Activated T-cell treated with anti-CD3 and anti-CD28 coated beads, Interleukin-2, amount 50 U/mL, for 1 hour (primary cell): ENCODE data around the gene HSPBAP1.
"Not testable (repeated sequence)": the region's sequence is repeated elsewhere in the genome, so short reads cannot be mapped to it uniquely, and the experiment has no call there.

Source experiments
- DNase-seq: peaks from one replicate; pipeline ENCODE4 v3.0.0-alpha.2; 2020

HSPBAP1 gene

DNA sequence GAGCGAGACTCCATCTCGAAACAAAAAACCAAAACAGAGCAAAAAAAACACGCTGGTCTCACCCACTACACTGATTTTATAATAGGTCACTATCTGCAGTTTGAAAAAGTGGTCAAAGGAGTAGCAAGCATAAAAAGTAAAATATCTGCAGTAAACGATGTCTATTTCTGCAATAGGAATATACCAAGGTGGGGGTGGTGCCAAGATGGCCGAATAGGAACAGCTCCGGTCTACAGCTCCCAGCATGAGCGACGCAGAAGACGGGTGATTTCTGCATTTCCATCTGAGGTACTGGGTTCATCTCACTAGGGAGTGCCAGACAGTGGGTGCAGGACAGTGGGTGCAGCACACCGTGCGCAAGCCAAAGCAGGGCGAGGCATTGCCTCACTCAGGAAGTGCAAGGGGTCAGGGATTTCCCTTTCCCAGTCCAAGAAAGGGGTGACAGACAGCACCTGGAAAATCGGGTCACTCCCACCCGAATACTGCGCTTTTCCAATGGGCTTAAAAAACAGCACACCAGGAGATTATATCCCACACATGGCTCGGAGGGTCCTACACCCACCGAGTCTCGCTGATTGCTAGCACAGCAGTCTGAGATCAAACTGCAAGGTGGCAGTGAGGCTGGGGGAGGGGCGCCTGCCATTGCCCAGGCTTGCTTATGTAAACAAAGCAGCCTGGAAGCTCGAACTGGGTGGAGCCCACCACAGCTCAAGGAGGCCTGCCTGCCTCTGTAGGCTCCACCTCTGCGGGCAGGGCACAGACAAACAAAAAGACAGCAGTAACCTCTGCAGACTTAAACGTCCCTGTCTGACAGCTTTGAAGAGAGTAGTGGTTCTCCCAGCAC is 60.7 kb downstream of the HSPBAP1 start:
- DNase-seq = not testable (repeated sequence)

DNA sequence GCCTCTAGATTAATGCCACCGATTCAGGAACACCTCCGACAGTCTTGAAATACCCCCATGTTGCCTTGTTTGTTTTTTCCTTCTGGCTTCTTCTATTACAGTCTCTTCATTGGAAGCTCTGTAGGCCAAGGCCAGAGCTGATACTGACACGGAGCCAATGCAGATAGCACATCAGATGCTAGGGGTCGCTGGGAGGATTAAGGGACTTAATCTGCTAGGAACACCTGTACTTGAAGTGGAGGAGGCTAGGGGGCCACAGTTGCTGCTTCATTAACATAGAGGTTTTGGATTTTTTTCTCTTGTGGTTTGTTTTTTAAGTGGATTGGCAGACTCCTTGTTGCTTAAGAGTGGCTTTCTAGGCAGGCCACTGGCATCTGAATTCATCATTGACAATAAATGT is 63.4 kb downstream of the HSPBAP1 start:
- no peak for DNase-seq

DNA sequence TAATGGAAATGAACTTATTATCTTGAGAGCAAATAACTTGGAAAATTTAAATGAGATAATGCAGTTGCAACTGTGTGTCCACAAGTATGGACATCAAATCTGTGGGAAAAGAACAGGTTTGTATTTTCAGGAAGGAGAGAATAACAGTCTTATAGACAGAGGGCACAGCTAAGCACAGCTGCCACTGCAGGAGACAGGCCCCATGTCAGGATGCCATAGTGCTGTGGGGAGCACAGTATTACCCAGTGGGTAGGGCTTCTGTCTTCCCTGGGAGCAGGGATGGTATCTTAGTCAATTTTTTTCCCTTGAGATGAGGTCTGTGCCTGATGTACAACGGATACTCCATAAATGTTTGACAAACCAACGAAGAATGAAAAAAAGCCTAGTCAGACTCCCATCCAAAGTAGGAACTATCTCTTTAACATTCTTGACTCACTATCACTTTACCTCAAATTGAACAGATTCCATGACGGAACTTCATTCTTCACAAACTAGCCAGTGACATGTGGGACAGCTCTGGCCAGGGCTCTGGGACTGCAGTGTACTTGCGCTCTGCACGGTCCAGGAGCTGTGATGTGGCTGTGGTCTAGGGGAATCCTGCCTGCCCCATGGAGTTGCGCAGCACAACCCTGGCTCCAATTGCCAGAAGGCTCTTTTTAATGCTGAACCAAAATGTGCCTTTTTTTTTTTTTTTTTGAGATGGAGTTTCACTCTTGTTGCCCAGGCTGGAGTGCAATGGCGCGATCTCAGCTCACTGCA is 64.7 kb downstream of the HSPBAP1 start:
- no peak for DNase-seq

DNA sequence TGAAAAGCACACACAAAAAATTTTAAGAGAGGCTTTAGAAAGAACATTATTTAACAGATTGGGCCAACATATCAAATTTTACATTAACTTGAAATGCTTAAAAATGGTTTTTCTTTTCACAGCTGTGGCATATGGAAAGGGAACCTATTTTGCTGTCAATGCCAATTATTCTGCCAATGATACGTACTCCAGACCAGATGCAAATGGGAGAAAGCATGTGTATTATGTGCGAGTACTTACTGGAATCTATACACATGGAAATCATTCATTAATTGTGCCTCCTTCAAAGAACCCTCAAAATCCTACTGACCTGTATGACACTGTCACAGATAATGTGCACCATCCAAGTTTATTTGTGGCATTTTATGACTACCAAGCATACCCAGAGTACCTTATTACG is 65.4 kb downstream of the HSPBAP1 start:
- no peak for DNase-seq

DNA sequence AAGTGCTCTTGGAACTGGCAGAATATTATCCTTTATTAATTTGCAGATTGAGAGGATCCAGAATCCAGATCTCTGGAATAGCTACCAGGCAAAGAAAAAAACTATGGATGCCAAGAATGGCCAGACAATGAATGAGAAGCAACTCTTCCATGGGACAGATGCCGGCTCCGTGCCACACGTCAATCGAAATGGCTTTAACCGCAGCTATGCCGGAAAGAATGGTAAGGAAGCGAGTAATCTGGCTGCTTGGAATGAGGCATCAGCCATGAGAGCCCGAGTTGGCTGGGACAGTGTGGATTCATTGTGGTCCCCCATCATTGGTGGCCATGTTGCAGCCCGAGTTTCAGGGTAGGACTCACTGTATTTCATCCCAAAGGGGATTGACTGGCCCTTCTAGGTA is 65.9 kb downstream of the HSPBAP1 start:
- DNase-seq = no peak

DNA sequence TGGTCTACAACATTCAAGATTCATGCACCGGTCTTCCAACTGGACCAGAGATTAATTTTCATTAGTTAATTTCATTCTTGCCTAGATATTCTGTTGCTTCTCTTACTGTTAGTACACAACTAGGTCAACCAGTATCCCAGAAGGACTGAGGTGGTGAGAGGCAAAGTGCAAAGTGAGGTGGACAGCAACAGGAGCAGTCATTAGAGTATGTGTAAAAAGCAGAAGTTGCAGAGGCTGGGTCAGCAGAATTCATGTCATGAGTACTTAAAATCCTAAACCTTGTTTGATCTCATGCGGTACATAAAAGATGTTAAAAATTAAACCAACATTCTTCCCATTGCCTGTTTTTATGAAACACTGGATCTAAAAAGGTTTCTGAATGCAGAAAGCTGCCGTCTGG is 66.3 kb downstream of the HSPBAP1 start:
- DNase-seq = no peak

DNA sequence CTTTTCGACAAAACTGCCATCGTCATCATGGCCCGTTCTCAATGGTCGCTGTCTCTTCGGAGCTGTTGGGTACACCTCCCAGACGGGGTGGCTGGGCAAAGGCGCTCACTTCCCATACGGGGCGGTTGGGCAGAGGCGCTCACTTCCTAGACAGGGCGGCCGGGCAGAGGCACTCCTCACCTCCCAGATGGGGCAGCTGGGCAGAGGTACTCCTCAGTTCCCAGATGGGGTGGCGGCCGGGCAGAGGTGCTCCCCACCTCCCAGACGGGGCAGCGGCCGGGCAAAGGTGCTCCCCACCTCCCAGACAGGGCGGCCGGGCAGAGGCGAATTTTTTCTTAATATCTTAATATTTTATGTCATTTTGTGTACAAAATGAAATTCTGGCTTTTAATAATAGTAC is 68.5 kb downstream of the HSPBAP1 start:
- no peak for DNase-seq

DNA sequence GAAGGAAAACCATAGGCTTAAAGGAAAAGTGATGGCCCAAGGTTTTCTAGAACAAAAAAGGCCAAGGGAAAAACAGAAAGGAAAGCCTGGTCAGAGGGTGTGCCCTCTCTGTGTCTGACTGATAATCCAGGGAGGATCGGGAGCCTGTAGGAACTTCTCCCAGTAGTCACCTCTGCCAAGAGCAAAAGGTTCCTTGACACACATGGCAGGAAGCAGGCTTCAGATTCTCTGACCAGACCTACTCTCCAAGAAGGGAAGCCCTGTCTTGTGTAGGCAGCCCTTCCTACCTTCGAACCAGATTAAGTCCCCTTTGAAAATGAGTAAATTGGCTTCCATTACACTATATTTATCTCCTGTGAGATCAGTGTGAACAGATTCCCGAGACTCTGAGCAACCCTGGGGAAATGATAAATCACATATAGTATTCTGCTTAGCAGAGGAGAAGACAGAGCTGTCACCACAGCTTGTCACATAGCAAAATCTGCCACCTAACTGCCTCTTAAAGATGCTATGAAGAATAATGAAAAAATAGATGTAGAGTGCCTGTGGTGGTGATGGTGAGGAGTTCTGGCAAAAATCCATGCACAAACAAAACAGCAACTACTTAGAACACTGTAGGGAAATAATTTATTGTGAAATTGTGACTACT is 74.2 kb downstream of the HSPBAP1 start:
- no peak for DNase-seq

DNA sequence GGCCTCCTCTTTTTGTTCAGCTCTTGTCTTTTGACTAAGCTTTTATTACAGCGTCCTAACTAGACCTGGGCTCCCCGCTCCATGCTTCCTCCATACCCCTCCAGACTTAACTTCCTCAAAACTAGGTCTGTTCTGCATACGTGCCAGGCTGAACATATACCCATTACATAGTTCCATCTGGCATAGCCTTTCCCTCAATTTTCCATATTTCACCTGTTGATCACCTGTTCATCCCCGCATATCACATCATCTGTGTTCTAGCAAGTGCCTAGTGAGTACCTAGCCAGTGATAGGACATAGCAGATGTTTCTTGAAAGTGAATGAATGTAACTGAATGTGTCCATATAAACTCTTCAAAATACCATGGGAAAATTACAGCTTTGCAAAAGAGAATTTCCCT is 77.0 kb downstream of the HSPBAP1 start:
- no peak for DNase-seq

DNA sequence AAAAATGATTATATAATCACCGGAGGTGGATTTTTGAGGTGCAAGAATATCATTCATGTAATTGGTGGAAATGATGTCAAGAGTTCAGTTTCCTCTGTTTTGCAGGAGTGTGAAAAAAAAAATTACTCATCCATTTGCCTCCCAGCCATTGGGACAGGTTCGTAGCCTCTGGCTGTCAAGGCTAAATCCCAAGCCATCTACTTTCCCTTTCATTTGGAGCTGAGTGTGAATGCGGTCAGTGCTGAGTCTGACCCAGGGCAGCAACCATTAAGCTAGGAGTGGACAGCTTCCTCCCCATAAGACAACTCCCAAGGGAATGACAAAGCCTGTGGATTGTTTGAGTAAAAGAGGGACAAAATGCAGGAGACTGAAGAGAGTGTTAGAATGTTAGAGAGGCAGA is 79.4 kb downstream of the HSPBAP1 start:
- no peak for DNase-seq

DNA sequence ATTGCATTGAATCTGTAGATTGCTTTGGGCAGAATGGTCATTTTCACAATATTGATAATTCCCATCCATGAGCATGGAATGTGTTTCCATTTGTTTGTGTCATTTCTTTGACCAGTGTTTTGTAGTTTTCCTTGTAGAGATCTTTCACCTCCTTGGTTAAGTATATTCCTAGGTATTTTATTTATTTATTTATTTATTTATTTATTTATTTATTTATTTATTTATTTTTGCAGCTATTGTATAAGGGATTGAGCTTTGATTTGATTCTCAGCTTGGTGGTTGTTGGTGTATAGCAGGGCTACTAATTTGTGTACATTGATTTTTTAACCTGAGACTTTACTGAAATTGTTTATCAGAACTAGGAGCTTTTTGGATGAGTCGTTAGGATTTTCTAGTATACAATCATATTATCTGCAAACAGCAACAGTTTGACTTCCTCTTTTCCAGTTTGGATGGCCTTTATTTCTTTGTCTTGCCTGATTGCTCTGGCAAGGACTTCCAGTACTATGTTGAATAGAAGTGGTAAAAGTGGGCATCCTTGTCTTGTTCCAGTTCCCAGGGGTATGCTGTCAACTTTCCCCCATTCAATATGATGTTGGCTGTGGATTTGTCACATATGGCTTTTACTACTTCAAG is 82.9 kb downstream of the HSPBAP1 start:
- DNase-seq = not testable (repeated sequence)

DNA sequence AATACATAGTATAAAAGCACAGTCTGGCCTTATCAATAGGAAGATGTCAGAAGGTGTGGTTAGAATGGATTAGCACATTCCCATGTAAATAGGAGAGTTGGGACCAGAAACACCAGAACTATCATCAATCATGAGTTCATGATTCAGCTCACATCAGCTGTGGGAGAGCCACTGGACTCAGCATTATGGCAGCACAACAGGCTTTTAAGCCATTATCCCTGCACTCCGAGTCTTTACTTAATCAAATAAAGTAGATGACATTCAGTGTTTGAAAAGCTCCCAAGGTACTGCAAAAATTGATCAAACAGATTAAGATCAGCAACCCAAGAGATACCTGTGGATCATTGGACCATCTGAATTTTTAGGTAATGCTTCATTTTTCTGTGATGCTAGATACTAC is 88.3 kb downstream of the HSPBAP1 start:
- DNase-seq = no peak

DNA sequence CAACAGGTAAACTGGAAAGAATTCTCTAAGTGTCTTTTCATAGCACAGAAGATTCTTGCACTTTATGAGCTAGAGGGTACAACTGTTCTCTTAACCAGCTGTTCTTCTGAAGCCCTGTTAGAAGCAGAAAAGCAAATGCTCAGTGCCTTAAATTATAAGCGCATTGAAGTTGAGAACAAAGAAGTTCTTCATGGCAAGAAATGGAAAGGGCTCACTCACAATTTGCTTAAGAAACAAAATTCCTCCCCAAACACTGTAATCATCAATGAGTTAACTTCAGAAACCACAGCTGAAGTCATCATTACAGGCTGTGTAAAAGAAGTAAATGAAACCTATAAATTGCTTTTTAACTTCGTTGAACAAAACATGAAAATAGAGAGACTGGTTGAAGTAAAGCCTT is 93.4 kb downstream of the HSPBAP1 start:
- DNase-seq = no peak

DNA sequence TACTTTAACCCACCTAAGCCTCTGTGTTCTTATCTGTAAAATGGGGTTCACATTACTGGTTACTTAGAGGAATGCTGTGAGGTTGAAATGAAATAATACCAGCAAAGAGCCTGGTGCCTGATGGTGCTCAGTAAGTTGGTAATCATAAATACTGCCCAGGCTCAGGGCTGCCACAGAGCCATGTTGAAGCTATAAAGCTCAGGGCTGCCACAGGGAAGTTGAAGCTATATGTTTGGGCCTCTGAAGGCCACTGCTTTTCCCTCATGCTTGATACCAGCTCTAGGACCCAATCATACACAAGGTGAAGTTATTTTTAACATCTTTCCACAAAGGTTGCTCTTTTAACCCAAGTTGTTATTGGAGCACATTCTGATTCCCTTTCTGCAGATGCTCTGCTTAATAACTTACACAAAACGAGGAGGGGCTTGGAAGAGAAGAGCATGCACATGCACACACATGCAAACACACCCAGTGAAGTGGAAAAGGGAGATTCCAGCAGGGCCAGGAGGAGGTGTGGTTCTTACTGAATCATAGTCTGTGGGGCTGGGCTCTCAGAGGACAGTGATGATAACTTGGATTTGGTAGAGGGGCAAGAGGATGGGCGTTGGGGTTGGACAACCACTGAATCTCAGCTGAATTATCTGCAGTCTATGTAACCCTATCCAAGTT is 95.5 kb downstream of the HSPBAP1 start:
- no peak for DNase-seq

DNA sequence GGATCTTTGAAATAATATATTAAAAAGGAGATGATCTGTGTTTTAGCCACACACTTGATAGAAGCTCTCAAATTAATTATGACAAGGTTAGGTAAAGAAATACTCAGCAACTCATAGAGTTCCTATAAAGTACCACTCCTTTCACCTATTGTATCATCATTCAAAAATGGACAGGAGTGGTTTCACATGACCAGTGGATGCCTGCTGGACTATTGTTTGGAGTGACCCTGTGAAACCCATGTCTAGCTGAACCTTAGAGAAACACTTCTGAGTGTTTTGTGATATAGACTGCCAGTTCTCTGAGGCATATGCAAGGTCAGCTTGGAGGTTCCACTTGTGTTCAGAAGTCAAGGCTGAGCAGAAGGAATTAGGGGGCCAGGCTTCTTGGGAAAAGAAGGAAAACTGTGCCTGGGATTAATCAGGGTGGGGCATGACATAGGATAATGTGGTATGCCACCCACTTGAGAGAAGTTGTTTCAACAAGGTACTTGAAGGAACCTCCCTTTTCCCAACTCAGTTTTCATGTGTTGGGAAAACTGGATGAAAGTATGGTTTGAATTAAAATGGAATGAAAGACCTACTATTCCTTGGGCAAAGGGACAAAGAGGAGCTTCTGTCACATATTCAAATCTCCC is 97.6 kb downstream of the HSPBAP1 start:
- DNase-seq = no peak

DNA sequence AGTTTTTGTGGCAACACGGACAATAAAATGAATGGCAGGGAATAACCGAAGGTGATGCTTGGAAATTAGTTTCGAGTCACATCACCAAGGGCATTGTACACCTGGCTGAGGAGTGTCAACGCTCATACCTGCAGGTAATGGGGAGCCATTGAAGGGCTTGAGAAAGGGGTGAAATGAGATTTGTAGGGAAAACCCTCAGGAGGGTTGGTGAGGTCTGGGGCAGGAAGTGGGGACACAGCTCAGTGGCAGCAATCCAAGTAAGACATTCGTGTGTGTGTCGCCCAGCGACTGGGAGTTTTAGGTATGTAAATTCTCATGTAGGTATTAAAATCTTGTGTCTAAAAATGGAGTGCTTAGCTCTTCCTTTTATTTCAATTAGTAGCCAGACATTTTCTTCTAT is 98.7 kb downstream of the HSPBAP1 start:
- no peak for DNase-seq

DNA sequence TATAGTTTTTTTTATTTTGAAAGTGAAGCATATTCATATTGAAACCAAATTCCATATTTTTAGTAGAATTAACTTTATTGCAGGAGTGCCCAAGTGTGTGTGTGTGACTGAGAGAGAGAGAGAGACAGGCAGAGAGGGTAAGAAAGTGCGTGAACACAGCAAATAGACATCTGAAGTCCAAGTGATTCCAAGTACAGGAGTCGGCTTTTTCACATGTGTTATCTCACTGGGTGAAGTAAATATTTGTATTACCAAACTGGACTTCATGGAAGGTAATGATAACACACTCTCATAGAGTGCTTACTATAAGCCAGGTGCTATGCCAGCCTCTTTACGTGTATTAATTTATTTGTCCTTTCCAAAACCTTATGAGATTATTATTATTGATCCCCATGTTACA is 101.0 kb downstream of the HSPBAP1 start:
- no peak for DNase-seq

DNA sequence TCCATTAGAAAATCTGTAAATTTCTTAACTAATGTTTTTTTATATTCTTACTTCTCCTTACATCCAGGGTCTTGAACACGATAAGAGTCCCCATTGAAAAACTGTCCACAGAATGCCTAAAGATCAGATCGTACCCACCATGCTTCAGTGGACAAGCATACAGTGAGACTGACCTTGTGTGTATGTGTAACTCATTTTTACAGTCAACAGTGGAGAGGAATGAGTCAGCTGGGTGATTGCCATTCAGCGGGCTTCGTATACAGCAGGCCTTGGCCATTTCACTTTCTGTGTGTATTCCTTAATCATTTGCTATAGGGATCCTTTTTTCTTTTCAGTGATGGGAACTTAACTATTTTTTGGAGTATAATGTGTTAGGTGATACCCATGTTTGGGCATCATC is 102.4 kb downstream of the HSPBAP1 start:
- DNase-seq = no peak

DNA sequence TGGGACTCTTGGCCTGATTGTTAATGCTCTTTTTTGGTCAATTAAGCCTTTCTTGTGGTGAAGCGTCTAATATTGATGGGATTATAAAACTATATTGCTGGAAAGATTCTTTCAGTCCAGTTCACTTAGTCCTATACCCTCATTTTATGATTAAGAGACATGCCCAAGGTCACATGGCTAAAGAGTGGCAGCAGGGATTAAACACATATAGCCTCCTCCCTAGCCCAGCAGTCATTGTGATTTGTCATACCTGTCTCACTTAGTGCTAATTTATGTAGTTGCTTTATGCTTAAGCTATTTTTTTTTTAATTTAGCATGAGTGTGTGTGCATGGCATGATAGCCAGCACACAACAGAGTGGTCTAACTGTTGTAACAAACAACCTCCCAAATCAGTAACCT is 103.5 kb downstream of the HSPBAP1 start:
- DNase-seq = no peak
